Limb (tissue), 2 donors: ENCODE data around the gene ELAPOR2.
"Not testable (repeated sequence)": the region's sequence is repeated elsewhere in the genome, so short reads cannot be mapped to it uniquely, and the experiment has no call there.

Experiments
- DNase-seq, 2 donors: peaks; one replicate each; pipeline ENCODE4 v3.0.0-alpha.2; 2016; ENCODE audit errors: extremely low spot score in 2 of 2

Gene ELAPOR2

GRCh38 chr7:87046456-87046855 is 13.0 kb downstream of the ELAPOR2 start:
- DNase-seq: no peak

- DNase-seq: not testable (repeated sequence)
Observed at GRCh38 chr7:87044713-87045112, 14.7 kb downstream of the ELAPOR2 start.

GRCh38 chr7:87041586-87041985 is 17.9 kb downstream of the ELAPOR2 start:
- DNase-seq: not testable (repeated sequence)

- DNase-seq: not testable (repeated sequence)
Observed at GRCh38 chr7:87039691-87040299, 19.7 kb downstream of the ELAPOR2 start.

- DNase-seq: no peak
Observed at GRCh38 chr7:87038993-87039690, 20.3 kb downstream of the ELAPOR2 start.

- no peak for DNase-seq
Observed at GRCh38 chr7:87036985-87037384, 22.5 kb downstream of the ELAPOR2 start.

GRCh38 chr7:87032604-87033339 is 26.7 kb downstream of the ELAPOR2 start:
- no peak for DNase-seq

- no peak for DNase-seq
Observed at GRCh38 chr7:87029078-87029477, 30.4 kb downstream of the ELAPOR2 start.

GRCh38 chr7:87028636-87029035 is 30.8 kb downstream of the ELAPOR2 start:
- DNase-seq: no peak

- no peak for DNase-seq
Observed at GRCh38 chr7:87027900-87028299, 31.6 kb downstream of the ELAPOR2 start.

- no peak for DNase-seq
Observed at GRCh38 chr7:87021285-87021684, 38.2 kb downstream of the ELAPOR2 start.

GRCh38 chr7:87016606-87017005 is 42.8 kb downstream of the ELAPOR2 start:
- no peak for DNase-seq

- DNase-seq: no peak
Observed at GRCh38 chr7:87013840-87014190, 45.6 kb downstream of the ELAPOR2 start.

GRCh38 chr7:87013136-87013839 is 46.2 kb downstream of the ELAPOR2 start:
- DNase-seq: no peak
